ENCODE results near the gene FALEC.

Gene FALEC

GRCh38 chr1:150514260-150514659 is 1.3 kb upstream of the FALEC start:
- DNase-seq (ENCODE audit: low spot score): no peak
- H3K27ac ChIP-seq (ENCODE audit: poor library complexity, severe bottlenecking): no peak overlapping the region
- H3K4me3 ChIP-seq (ENCODE audit: severe bottlenecking): no peak overlapping the region
- H3K9me3 ChIP-seq (ENCODE audit: severe bottlenecking): no peaks in the 10 kb centered on the region
- no peak for TF ChIP-seq CTCF (IDR thresholded peaks at IDR 0.05; ENCODE audit: poor library complexity, severe bottlenecking)
- no peaks in the 10 kb centered on the region for H3K36me3 ChIP-seq (ENCODE audit: low read depth)
- ATAC-seq (ENCODE audit: low read depth): no peak
- no peaks in the 10 kb centered on the region for H3K27me3 ChIP-seq (ENCODE audit: insufficient read depth, poor library complexity, severe bottlenecking)
- H3K4me1 ChIP-seq (ENCODE audit: insufficient read depth, poor library complexity, severe bottlenecking): peaks cover 11% of the 10 kb centered on the region

GRCh38 chr1:150514913-150515327 is 632 bp upstream of the FALEC start:
- no peaks in the 10 kb centered on the region for H3K36me3 ChIP-seq (ENCODE audit: low read depth)
- H3K4me3 ChIP-seq (ENCODE audit: severe bottlenecking): peak overlapping the region; percentile 40
- H3K4me1 ChIP-seq (ENCODE audit: insufficient read depth, poor library complexity, severe bottlenecking): peaks cover 11% of the 10 kb centered on the region
- DNase-seq (ENCODE audit: low spot score): no peak
- ATAC-seq (ENCODE audit: low read depth): no peak
- TF ChIP-seq CTCF (IDR thresholded peaks at IDR 0.05; ENCODE audit: poor library complexity, severe bottlenecking): no peak
- no peaks in the 10 kb centered on the region for H3K27me3 ChIP-seq (ENCODE audit: insufficient read depth, poor library complexity, severe bottlenecking)
- H3K27ac ChIP-seq (ENCODE audit: poor library complexity, severe bottlenecking): peak overlapping the region; percentile 22
- no peaks in the 10 kb centered on the region for H3K9me3 ChIP-seq (ENCODE audit: severe bottlenecking)

- TF ChIP-seq CTCF (IDR thresholded peaks at IDR 0.05; ENCODE audit: poor library complexity, severe bottlenecking): no peak
- Histone ChIP-seq H3K27ac (ENCODE audit: poor library complexity, severe bottlenecking) (peak overlapping the region; percentile 14), H3K27me3 (ENCODE audit: insufficient read depth, poor library complexity, severe bottlenecking) (no peaks in the 10 kb centered on the region), H3K36me3 (ENCODE audit: low read depth) (no peaks in the 10 kb centered on the region), H3K4me3 (ENCODE audit: severe bottlenecking) (peak overlapping the region; percentile 40), H3K9me3 (ENCODE audit: severe bottlenecking) (no peaks in the 10 kb centered on the region), H3K4me1 (ENCODE audit: insufficient read depth, poor library complexity, severe bottlenecking) (peaks cover 11% of the 10 kb centered on the region)
- DNase-seq (ENCODE audit: low spot score) (no peak), ATAC-seq (ENCODE audit: low read depth) (no peak)
Observed at GRCh38 chr1:150516050-150516591, 569 bp downstream of the FALEC start.

- H3K27ac ChIP-seq (ENCODE audit: poor library complexity, severe bottlenecking): peak overlapping the region; percentile 14
- DNase-seq (ENCODE audit: low spot score) (no peak), ATAC-seq (ENCODE audit: low read depth) (no peak)
- peak overlapping the region; percentile 40 for H3K4me3 ChIP-seq (ENCODE audit: severe bottlenecking)
- peaks cover 11% of the 10 kb centered on the region for H3K4me1 ChIP-seq (ENCODE audit: insufficient read depth, poor library complexity, severe bottlenecking)
- H3K27me3 ChIP-seq (ENCODE audit: insufficient read depth, poor library complexity, severe bottlenecking): no peaks in the 10 kb centered on the region
- TF ChIP-seq CTCF (IDR thresholded peaks at IDR 0.05; ENCODE audit: poor library complexity, severe bottlenecking): no peak
- H3K9me3 ChIP-seq (ENCODE audit: severe bottlenecking): no peaks in the 10 kb centered on the region
- H3K36me3 ChIP-seq (ENCODE audit: low read depth): no peaks in the 10 kb centered on the region
Observed at GRCh38 chr1:150516616-150517015, 1.1 kb downstream of the FALEC start.

- Histone ChIP-seq H3K4me1 (ENCODE audit: insufficient read depth, poor library complexity, severe bottlenecking) (no peaks in the 10 kb centered on the region), H3K36me3 (ENCODE audit: low read depth) (no peaks in the 10 kb centered on the region), H3K9me3 (ENCODE audit: severe bottlenecking) (no peaks in the 10 kb centered on the region), H3K27ac (ENCODE audit: poor library complexity, severe bottlenecking) (no peak overlapping the region), H3K4me3 (ENCODE audit: severe bottlenecking) (no peak overlapping the region), H3K27me3 (ENCODE audit: insufficient read depth, poor library complexity, severe bottlenecking) (no peaks in the 10 kb centered on the region)
- no peak for TF ChIP-seq CTCF (IDR thresholded peaks at IDR 0.05; ENCODE audit: poor library complexity, severe bottlenecking)
- ATAC-seq (ENCODE audit: low read depth) (no peak), DNase-seq (ENCODE audit: low spot score) (no peak)
Observed at GRCh38 chr1:150521196-150521968, 5.8 kb downstream of the FALEC start.
